HepG2 (cell line): ENCODE measurements around the gene DNAJC11. TPM values are rescaled to one million over a fixed set of nuclear protein-coding genes. Genes with fewer than 3 reads are reported as not detected.

Source experiments
- AGO1 ChIP-seq: fragments of 200-400 bp; formaldehyde crosslinking; IDR thresholded peaks from 2 replicates; pipeline ENCODE4 v1.6.1; 2017; ENCODE audit warnings: mild to moderate bottlenecking, low read depth, low read length, moderate library complexity; ENCODE audit not compliant: poor library complexity, severe bottlenecking
- HOXD1 ChIP-seq: sonication (generic); formaldehyde crosslinking; IDR thresholded peaks from 2 replicates; pipeline ENCODE4 v1.5.0; 2020; ENCODE audit warnings: missing genetic modification reagents
- PAWR ChIP-seq: sonication (generic); formaldehyde crosslinking; IDR thresholded peaks from 2 replicates; pipeline ENCODE4 v1.4.0; 2020; ENCODE audit warnings: missing genetic modification reagents, mild to moderate bottlenecking, borderline replicate concordance
- SP4 ChIP-seq: sonication (generic); formaldehyde crosslinking; IDR thresholded peaks from 2 replicates; pipeline ENCODE4 v1.8.1; 2023; ENCODE audit warnings: mild to moderate bottlenecking, missing genetic modification reagents
- SRY ChIP-seq: sonication (generic); formaldehyde crosslinking; IDR thresholded peaks from 2 replicates; pipeline ENCODE4 v1.8.0; 2022; ENCODE audit warnings: mild to moderate bottlenecking, missing genetic modification reagents
- WIZ ChIP-seq: sonication (generic); formaldehyde crosslinking; IDR thresholded peaks from 2 replicates; pipeline ENCODE4 v1.5.1; 2020; ENCODE audit warnings: mild to moderate bottlenecking, missing genetic modification reagents
- ZNF33B ChIP-seq: sonication (generic); formaldehyde crosslinking; IDR thresholded peaks from 2 replicates; pipeline ENCODE4 v1.5.1; 2020; ENCODE audit warnings: mild to moderate bottlenecking, missing genetic modification reagents
- ZSCAN22 ChIP-seq: sonication (generic); formaldehyde crosslinking; IDR thresholded peaks from 2 replicates; pipeline ENCODE4 v1.4.0; 2020; ENCODE audit warnings: mild to moderate bottlenecking, missing genetic modification reagents
- polyA plus RNA-seq, 8 experiments: library from polyadenylated mRNA; depleted of rRNA in 3 of 8; stranded (reverse) in 7 of 8; unstranded in 1 of 8; fragments of >200 nt; fragmentation: Illumina TruSeq in 4 of 8; extraction: Trizol in 4 of 8; gene quantifications; 2 replicates each; pipeline versions ENCODE4 v1.2.1 to v1.2.3, GENCODE V29; 2011 to 2016; ENCODE audit warnings: low read depth in 4 of 8, missing spikeins in 1 of 8, mixed read lengths in 1 of 8; ENCODE audit not compliant: insufficient read depth in 1 of 8
- total RNA-seq, 5 experiments: library from RNA; depleted of rRNA; stranded (reverse); fragments of >200 nt; fragmentation: Illumina TruSeq; extraction: Trizol; gene quantifications; 2 replicates each; pipeline ENCODE4 v1.2.3, GENCODE V29; 2016; ENCODE audit warnings: low read depth in 1 of 5
- TF ChIP-seq, protein P1 (sequence below): sonication (generic); formaldehyde crosslinking; IDR thresholded peaks from 2 replicates; pipeline ENCODE4 v1.4.0; 2020; ENCODE audit warnings: missing genetic modification reagents, mild to moderate bottlenecking, borderline replicate concordance
- TF ChIP-seq, protein P2 (sequence below): IDR thresholded peaks from 2 replicates; pipeline ENCODE4 v1.6.1; 2016
- TF ChIP-seq, protein P3 (sequence below): sonication (generic); formaldehyde crosslinking; IDR thresholded peaks from 2 replicates; pipeline ENCODE4 v1.8.0; 2022; ENCODE audit warnings: mild to moderate bottlenecking, missing genetic modification reagents

DNAJC11 gene
- total and polyA plus RNA-seq, 2 of the 13 experiments (the other 11 are each of a cell fraction or from before 2014, with no cell fraction given): 25.1 to 47.6 TPM

DNA sequence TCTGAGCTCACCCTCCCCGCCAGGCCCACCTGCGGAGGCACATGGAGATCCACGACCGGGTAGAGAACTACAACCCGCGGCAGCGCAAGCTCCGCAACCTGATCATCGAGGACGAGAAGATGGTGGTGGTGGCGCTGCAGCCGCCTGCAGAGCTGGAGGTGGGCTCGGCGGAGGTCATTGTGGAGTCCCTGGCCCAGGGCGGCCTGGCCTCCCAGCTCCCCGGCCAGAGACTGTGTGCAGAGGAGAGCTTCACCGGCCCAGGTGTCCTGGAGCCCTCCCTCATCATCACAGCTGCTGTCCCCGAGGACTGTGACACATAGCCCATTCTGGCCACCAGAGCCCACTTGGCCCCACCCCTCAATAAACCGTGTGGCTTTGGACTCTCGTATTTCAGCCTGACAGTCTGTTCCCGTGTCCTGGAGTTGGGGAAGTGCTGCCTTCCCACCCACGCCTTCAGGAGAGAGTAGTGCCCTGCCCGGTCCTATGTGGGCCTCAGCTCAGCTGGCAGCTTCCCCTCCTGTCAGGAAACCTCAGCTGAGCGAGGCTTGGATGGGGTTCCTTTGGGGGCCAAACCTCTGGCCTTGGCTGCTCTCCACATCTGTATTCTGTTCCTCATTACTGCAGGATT lies 112.6 kb downstream of the DNAJC11 start (continued):
- TF ChIP-seq WIZ (CRISPR knock-in tag): no peak
- TF ChIP-seq, protein P1, sequence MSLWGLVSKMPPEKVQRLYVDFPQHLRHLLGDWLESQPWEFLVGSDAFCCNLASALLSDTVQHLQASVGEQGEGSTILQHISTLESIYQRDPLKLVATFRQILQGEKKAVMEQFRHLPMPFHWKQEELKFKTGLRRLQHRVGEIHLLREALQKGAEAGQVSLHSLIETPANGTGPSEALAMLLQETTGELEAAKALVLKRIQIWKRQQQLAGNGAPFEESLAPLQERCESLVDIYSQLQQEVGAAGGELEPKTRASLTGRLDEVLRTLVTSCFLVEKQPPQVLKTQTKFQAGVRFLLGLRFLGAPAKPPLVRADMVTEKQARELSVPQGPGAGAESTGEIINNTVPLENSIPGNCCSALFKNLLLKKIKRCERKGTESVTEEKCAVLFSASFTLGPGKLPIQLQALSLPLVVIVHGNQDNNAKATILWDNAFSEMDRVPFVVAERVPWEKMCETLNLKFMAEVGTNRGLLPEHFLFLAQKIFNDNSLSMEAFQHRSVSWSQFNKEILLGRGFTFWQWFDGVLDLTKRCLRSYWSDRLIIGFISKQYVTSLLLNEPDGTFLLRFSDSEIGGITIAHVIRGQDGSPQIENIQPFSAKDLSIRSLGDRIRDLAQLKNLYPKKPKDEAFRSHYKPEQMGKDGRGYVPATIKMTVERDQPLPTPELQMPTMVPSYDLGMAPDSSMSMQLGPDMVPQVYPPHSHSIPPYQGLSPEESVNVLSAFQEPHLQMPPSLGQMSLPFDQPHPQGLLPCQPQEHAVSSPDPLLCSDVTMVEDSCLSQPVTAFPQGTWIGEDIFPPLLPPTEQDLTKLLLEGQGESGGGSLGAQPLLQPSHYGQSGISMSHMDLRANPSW (CRISPR knock-in tag): no peak
- TF ChIP-seq, protein P2, sequence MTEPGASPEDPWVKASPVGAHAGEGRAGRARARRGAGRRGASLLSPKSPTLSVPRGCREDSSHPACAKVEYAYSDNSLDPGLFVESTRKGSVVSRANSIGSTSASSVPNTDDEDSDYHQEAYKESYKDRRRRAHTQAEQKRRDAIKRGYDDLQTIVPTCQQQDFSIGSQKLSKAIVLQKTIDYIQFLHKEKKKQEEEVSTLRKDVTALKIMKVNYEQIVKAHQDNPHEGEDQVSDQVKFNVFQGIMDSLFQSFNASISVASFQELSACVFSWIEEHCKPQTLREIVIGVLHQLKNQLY (CRISPR knock-in tag): no peak
- no peak for TF ChIP-seq SRY
- no peak for TF ChIP-seq PAWR
- no peak for TF ChIP-seq ZSCAN22
- TF ChIP-seq ZNF33B (CRISPR knock-in tag): no peak
- no peak for TF ChIP-seq HOXD1 (CRISPR knock-in tag)
- no peak for TF ChIP-seq SP4 (CRISPR knock-in tag)
- peak; percentile 53 for TF ChIP-seq AGO1
- TF ChIP-seq, protein P3, sequence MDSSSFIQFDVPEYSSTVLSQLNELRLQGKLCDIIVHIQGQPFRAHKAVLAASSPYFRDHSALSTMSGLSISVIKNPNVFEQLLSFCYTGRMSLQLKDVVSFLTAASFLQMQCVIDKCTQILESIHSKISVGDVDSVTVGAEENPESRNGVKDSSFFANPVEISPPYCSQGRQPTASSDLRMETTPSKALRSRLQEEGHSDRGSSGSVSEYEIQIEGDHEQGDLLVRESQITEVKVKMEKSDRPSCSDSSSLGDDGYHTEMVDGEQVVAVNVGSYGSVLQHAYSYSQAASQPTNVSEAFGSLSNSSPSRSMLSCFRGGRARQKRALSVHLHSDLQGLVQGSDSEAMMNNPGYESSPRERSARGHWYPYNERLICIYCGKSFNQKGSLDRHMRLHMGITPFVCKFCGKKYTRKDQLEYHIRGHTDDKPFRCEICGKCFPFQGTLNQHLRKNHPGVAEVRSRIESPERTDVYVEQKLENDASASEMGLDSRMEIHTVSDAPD (CRISPR knock-in tag): no peak
